Measurements from ENCODE around the gene ASTN1.

Gene ASTN1

GRCh38 chr1:177162243-177162642 is 2.3 kb downstream of the ASTN1 start:
- DNase-seq, result no peak

- no peak for DNase-seq
Observed at GRCh38 chr1:177146499-177146898, 18.0 kb downstream of the ASTN1 start.

GRCh38 chr1:177145106-177146070 is 19.1 kb downstream of the ASTN1 start:
- no peak for DNase-seq

GRCh38 chr1:177142791-177143271 is 21.7 kb downstream of the ASTN1 start:
- no peak for DNase-seq

- DNase-seq, result no peak
Observed at GRCh38 chr1:177142010-177142409, 22.5 kb downstream of the ASTN1 start.

GRCh38 chr1:177138347-177138746 is 26.2 kb downstream of the ASTN1 start:
- DNase-seq, result no peak

- no peak for DNase-seq
Observed at GRCh38 chr1:177137814-177138213, 26.7 kb downstream of the ASTN1 start.

- DNase-seq, result no peak
Observed at GRCh38 chr1:177135250-177135649, 29.3 kb downstream of the ASTN1 start.

GRCh38 chr1:177133977-177134538 is 30.5 kb downstream of the ASTN1 start:
- no peak for DNase-seq

- no peak for DNase-seq
Observed at GRCh38 chr1:177132141-177132540, 32.4 kb downstream of the ASTN1 start.

GRCh38 chr1:177131723-177132122 is 32.8 kb downstream of the ASTN1 start:
- no peak for DNase-seq

GRCh38 chr1:177130451-177130945 is 34.0 kb downstream of the ASTN1 start:
- DNase-seq, result no peak

GRCh38 chr1:177128665-177129281 is 35.7 kb downstream of the ASTN1 start:
- no peak for DNase-seq

GRCh38 chr1:177126267-177126666 is 38.2 kb downstream of the ASTN1 start:
- no peak for DNase-seq

- no peak for DNase-seq
Observed at GRCh38 chr1:177124577-177125278, 39.8 kb downstream of the ASTN1 start.

- DNase-seq, result no peak
Observed at GRCh38 chr1:177122461-177123251, 41.9 kb downstream of the ASTN1 start.

GRCh38 chr1:177119311-177119710 is 45.2 kb downstream of the ASTN1 start:
- DNase-seq, result no peak

- no peak for DNase-seq
Observed at GRCh38 chr1:177118901-177119300, 45.6 kb downstream of the ASTN1 start.

- DNase-seq, result no peak
Observed at GRCh38 chr1:177116941-177117340, 47.6 kb downstream of the ASTN1 start.

- DNase-seq, result no peak
Observed at GRCh38 chr1:177106614-177107365, 57.7 kb downstream of the ASTN1 start.

- no peak for DNase-seq
Observed at GRCh38 chr1:177106196-177106595, 58.3 kb downstream of the ASTN1 start.
